ENCODE results near the gene RIMBP2.

Gene RIMBP2

GRCh38 chr12:130375296-130376287 is 340.5 kb downstream of the RIMBP2 start:
- Mint-ChIP-seq H3K36me3 (ENCODE audit: low read depth) (no peaks in the 10 kb centered on the region), H3K4me1 (no peaks in the 10 kb centered on the region), H3K9me3 (no peaks in the 10 kb centered on the region)

GRCh38 chr12:130374083-130374482 is 342.0 kb downstream of the RIMBP2 start:
- H3K27ac Mint-ChIP-seq = no peak overlapping the region
- no peak for DNase-seq
- peaks cover 12% of the 10 kb centered on the region for H3K27me3 Mint-ChIP-seq
- no peaks in the 10 kb centered on the region for H3K4me1 Mint-ChIP-seq
- H3K9me3 Mint-ChIP-seq = no peaks in the 10 kb centered on the region
- no peak for ATAC-seq
- no peaks in the 10 kb centered on the region for H3K36me3 Mint-ChIP-seq (ENCODE audit: low read depth)
- H3K4me3 Mint-ChIP-seq = no peak overlapping the region

More at GRCh38 chr12:130375296-130376287, 340.5 kb downstream of the RIMBP2 start:
- no peak overlapping the region for H3K27ac Mint-ChIP-seq
- no peak for DNase-seq
- no peak for ATAC-seq
- peaks cover 9% of the 10 kb centered on the region for H3K27me3 Mint-ChIP-seq
- no peak overlapping the region for H3K4me3 Mint-ChIP-seq

GRCh38 chr12:130372936-130373335 is 343.2 kb downstream of the RIMBP2 start:
- Mint-ChIP-seq H3K27me3 (peaks cover 12% of the 10 kb centered on the region), H3K27ac (no peak overlapping the region), H3K4me1 (no peaks in the 10 kb centered on the region), H3K9me3 (no peaks in the 10 kb centered on the region), H3K36me3 (ENCODE audit: low read depth) (no peaks in the 10 kb centered on the region), H3K4me3 (no peak overlapping the region)
- DNase-seq = no peak
- no peak for ATAC-seq

- H3K9me3 Mint-ChIP-seq = no peaks in the 10 kb centered on the region
- peaks cover 12% of the 10 kb centered on the region for H3K27me3 Mint-ChIP-seq
- no peak overlapping the region for H3K4me3 Mint-ChIP-seq
- ATAC-seq = no peak
- H3K27ac Mint-ChIP-seq = no peak overlapping the region
- H3K4me1 Mint-ChIP-seq = no peaks in the 10 kb centered on the region
- no peak for DNase-seq
- no peaks in the 10 kb centered on the region for H3K36me3 Mint-ChIP-seq (ENCODE audit: low read depth)
Observed at GRCh38 chr12:130371296-130371695, 344.8 kb downstream of the RIMBP2 start.

GRCh38 chr12:130369816-130370215 is 346.3 kb downstream of the RIMBP2 start:
- DNase-seq = no peak
- H3K27me3 Mint-ChIP-seq = peaks cover 5% of the 10 kb centered on the region
- no peaks in the 10 kb centered on the region for H3K4me1 Mint-ChIP-seq
- no peak for ATAC-seq
- H3K9me3 Mint-ChIP-seq = no peaks in the 10 kb centered on the region
- H3K36me3 Mint-ChIP-seq (ENCODE audit: low read depth) = no peaks in the 10 kb centered on the region
- no peak overlapping the region for H3K27ac Mint-ChIP-seq
- no peak overlapping the region for H3K4me3 Mint-ChIP-seq

- no peak overlapping the region for H3K27ac Mint-ChIP-seq
- no peaks in the 10 kb centered on the region for H3K9me3 Mint-ChIP-seq
- ATAC-seq (no peak), DNase-seq (no peak)
- H3K36me3 Mint-ChIP-seq (ENCODE audit: low read depth) = no peaks in the 10 kb centered on the region
- peaks cover 8% of the 10 kb centered on the region for H3K27me3 Mint-ChIP-seq
- H3K4me3 Mint-ChIP-seq = no peak overlapping the region
- no peaks in the 10 kb centered on the region for H3K4me1 Mint-ChIP-seq
Observed at GRCh38 chr12:130367523-130367922, 348.6 kb downstream of the RIMBP2 start.

GRCh38 chr12:130367003-130367402 is 349.1 kb downstream of the RIMBP2 start:
- Mint-ChIP-seq H3K27ac (no peak overlapping the region), H3K9me3 (no peaks in the 10 kb centered on the region), H3K27me3 (peaks cover 8% of the 10 kb centered on the region), H3K4me1 (no peaks in the 10 kb centered on the region), H3K4me3 (no peak overlapping the region), H3K36me3 (ENCODE audit: low read depth) (no peaks in the 10 kb centered on the region)
- DNase-seq (no peak), ATAC-seq (no peak)

GRCh38 chr12:130366159-130366558 is 349.9 kb downstream of the RIMBP2 start:
- Mint-ChIP-seq H3K9me3 (no peaks in the 10 kb centered on the region), H3K27ac (no peak overlapping the region), H3K36me3 (ENCODE audit: low read depth) (no peaks in the 10 kb centered on the region), H3K4me1 (no peaks in the 10 kb centered on the region), H3K4me3 (no peak overlapping the region), H3K27me3 (peaks cover 8% of the 10 kb centered on the region)
- no peak for ATAC-seq
- DNase-seq = no peak

- Mint-ChIP-seq H3K4me3 (no peak overlapping the region), H3K36me3 (ENCODE audit: low read depth) (no peaks in the 10 kb centered on the region), H3K9me3 (no peaks in the 10 kb centered on the region), H3K27me3 (peaks cover 6% of the 10 kb centered on the region), H3K27ac (no peak overlapping the region), H3K4me1 (no peaks in the 10 kb centered on the region)
- DNase-seq (no peak), ATAC-seq (no peak)
Observed at GRCh38 chr12:130364578-130364977, 351.5 kb downstream of the RIMBP2 start.

- no peak overlapping the region for H3K27ac Mint-ChIP-seq
- peaks cover 14% of the 10 kb centered on the region for H3K27me3 Mint-ChIP-seq
- DNase-seq = no peak
- H3K36me3 Mint-ChIP-seq (ENCODE audit: low read depth) = no peaks in the 10 kb centered on the region
- no peak for ATAC-seq
- H3K4me1 Mint-ChIP-seq = no peaks in the 10 kb centered on the region
- H3K9me3 Mint-ChIP-seq = no peaks in the 10 kb centered on the region
- H3K4me3 Mint-ChIP-seq = no peak overlapping the region
Observed at GRCh38 chr12:130362060-130362459, 354.0 kb downstream of the RIMBP2 start.

- Mint-ChIP-seq H3K36me3 (ENCODE audit: low read depth) (no peaks in the 10 kb centered on the region), H3K27ac (no peak overlapping the region), H3K27me3 (peaks cover 11% of the 10 kb centered on the region), H3K9me3 (no peaks in the 10 kb centered on the region), H3K4me3 (no peak overlapping the region), H3K4me1 (no peaks in the 10 kb centered on the region)
- no peak for DNase-seq
- no peak for ATAC-seq
Observed at GRCh38 chr12:130357729-130358330, 358.3 kb downstream of the RIMBP2 start.

GRCh38 chr12:130357241-130357640 is 358.9 kb downstream of the RIMBP2 start:
- Mint-ChIP-seq H3K27ac (no peak overlapping the region), H3K4me1 (no peaks in the 10 kb centered on the region), H3K9me3 (no peaks in the 10 kb centered on the region), H3K4me3 (no peak overlapping the region), H3K36me3 (ENCODE audit: low read depth) (no peaks in the 10 kb centered on the region), H3K27me3 (peaks cover 11% of the 10 kb centered on the region)
- ATAC-seq (no peak), DNase-seq (no peak)

- Mint-ChIP-seq H3K4me1 (no peaks in the 10 kb centered on the region), H3K9me3 (no peaks in the 10 kb centered on the region), H3K4me3 (no peak overlapping the region), H3K27ac (no peak overlapping the region), H3K36me3 (ENCODE audit: low read depth) (no peaks in the 10 kb centered on the region), H3K27me3 (peaks cover 11% of the 10 kb centered on the region)
- ATAC-seq (no peak), DNase-seq (no peak)
Observed at GRCh38 chr12:130356222-130356621, 359.9 kb downstream of the RIMBP2 start.

- no peaks in the 10 kb centered on the region for H3K36me3 Mint-ChIP-seq (ENCODE audit: low read depth)
- H3K9me3 Mint-ChIP-seq = no peaks in the 10 kb centered on the region
- H3K4me3 Mint-ChIP-seq = no peak overlapping the region
- no peak overlapping the region for H3K27ac Mint-ChIP-seq
- DNase-seq (no peak), ATAC-seq (no peak)
- H3K4me1 Mint-ChIP-seq = no peaks in the 10 kb centered on the region
- H3K27me3 Mint-ChIP-seq = peaks cover 10% of the 10 kb centered on the region
Observed at GRCh38 chr12:130354407-130354806, 361.7 kb downstream of the RIMBP2 start.

- no peaks in the 10 kb centered on the region for H3K9me3 Mint-ChIP-seq
- no peak for DNase-seq
- H3K36me3 Mint-ChIP-seq (ENCODE audit: low read depth) = no peaks in the 10 kb centered on the region
Observed at GRCh38 chr12:130353081-130353480, 363.0 kb downstream of the RIMBP2 start.

More at GRCh38 chr12:130353081-130353480, 363.0 kb downstream of the RIMBP2 start:
- Mint-ChIP-seq H3K27me3 (peaks cover 9% of the 10 kb centered on the region), H3K27ac (no peak overlapping the region), H3K4me1 (no peaks in the 10 kb centered on the region), H3K4me3 (no peak overlapping the region)
- no peak for ATAC-seq

All from activated naive CD8-positive, alpha-beta T cell treated with anti-CD3 and anti-CD28 coated beads, Interleukin-2, amount 50 U/mL, for 24 hours (primary cell).